Vagina (tissue), 2 donors: ENCODE results near the gene ATXN1.

Experiments
- POLR2A ChIP-seq, 2 donors: fragments of 450-650 bp; IDR thresholded peaks; one replicate each; pipeline ENCODE4 v1.6.1; 2017; ENCODE audit warnings: antibody characterized with exemption in 2 of 2, mild to moderate bottlenecking in 2 of 2, moderate library complexity in 2 of 2
- TF ChIP-seq, protein P1 (sequence below), 3 experiments: fragments of 450-650 bp in 2 of 3; fragments of 200-600 bp in 1 of 3; sonication (generic) in 1 of 3; IDR thresholded peaks; one replicate each; pipeline ENCODE4 v1.5.1; 2017 to 2019; ENCODE audit warnings: antibody characterized with exemption in 3 of 3, mild to moderate bottlenecking in 2 of 3, moderate library complexity in 2 of 3

DNA sequence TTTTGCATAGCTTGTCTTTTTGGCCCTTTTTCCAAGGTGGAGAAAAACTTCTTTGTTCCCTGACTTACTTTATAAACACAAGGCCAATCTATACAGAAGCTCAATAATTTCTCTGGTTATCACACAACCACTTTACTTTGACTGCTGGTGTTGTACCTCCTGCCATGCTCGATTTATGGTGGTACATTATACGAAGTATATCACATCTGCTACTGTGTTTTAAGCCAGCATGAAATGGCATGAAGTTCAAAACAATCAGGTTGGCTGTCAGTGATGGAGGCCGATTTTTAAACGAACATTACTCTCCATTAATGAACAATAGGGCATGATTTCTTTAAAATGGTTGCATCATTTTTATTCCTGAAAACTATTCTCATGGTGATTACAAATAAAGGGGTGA lies 21.0 kb upstream of the ATXN1 start:
- TF ChIP-seq, protein P1, sequence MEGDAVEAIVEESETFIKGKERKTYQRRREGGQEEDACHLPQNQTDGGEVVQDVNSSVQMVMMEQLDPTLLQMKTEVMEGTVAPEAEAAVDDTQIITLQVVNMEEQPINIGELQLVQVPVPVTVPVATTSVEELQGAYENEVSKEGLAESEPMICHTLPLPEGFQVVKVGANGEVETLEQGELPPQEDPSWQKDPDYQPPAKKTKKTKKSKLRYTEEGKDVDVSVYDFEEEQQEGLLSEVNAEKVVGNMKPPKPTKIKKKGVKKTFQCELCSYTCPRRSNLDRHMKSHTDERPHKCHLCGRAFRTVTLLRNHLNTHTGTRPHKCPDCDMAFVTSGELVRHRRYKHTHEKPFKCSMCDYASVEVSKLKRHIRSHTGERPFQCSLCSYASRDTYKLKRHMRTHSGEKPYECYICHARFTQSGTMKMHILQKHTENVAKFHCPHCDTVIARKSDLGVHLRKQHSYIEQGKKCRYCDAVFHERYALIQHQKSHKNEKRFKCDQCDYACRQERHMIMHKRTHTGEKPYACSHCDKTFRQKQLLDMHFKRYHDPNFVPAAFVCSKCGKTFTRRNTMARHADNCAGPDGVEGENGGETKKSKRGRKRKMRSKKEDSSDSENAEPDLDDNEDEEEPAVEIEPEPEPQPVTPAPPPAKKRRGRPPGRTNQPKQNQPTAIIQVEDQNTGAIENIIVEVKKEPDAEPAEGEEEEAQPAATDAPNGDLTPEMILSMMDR (IDR thresholded peaks at IDR 0.05) = no peak
- TF ChIP-seq POLR2A (IDR thresholded peaks at IDR 0.05) = no peak
